HepG2 (cell line): Measurements from ENCODE around the gene SMAD1. TPM values are rescaled to one million over a fixed set of nuclear protein-coding genes. Genes with fewer than 3 reads are reported as not detected.

Experiments
- ATAC-seq: fragments of 200-7000 bp; cut with Tn5 transposase; 3 replicates; pipeline ENCODE4 v1.9.1; 2020; ENCODE audit warnings: mild to moderate bottlenecking, moderate library complexity
- BruUV-seq: library from RNA; stranded (reverse); fragments of 400-500 nt; replicated peaks from 2 replicates; lab custom pipeline; 2021; lab: Mats Ljungman, UMichigan
- CTCF ChIA-PET: fragments of 300-600 bp; formaldehyde crosslinking; extraction: SDS; loops from one replicate; lab custom pipeline; 2021; ENCODE audit warnings: low total read pairs, inconsistent platforms, low intra/inter-chr PET ratio; lab: Yijun Ruan, JAX
- POLR2A ChIA-PET: fragments of 350-600 bp; sonication (Branson Sonifier 250); formaldehyde crosslinking; loops from one replicate; lab custom pipeline; 2020; ENCODE audit warnings: antibody characterized with exemption, inconsistent platforms; lab: Yijun Ruan, JAX
- DNase-seq: peaks from one replicate; pipeline ENCODE4 v3.0.0-alpha.2; 2015; ENCODE audit warnings: low spot score
- FAIRE-seq: peaks from 3 replicates; lab custom pipeline; 2011; peaks lifted over from hg19 to GRCh38; lab: Jason Lieb, UNC
- H2AFZ ChIP-seq: one replicate; pipeline ENCODE4 v1.6.1; 2011; ENCODE audit warnings: low read length, inconsistent platforms
- H3K27ac ChIP-seq: fragments of 300-600 bp; 3 replicates; pipeline ENCODE4 v1.8.0; 2011; ENCODE audit warnings: mixed run types, mild to moderate bottlenecking, mixed read lengths, low read length, inconsistent platforms; ENCODE audit not compliant: insufficient read depth; ENCODE audit errors: extremely low read length
- H3K27me3 ChIP-seq, 2 experiments: fragments of 200-600 bp in 1 of 2; 2 replicates in 1 of 2; 3 replicates in 1 of 2; pipeline versions ENCODE4 v1.6.0 to v1.8.0; 2011; ENCODE audit warnings: low read length in 2 of 2, mild to moderate bottlenecking in 2 of 2, moderate library complexity in 2 of 2, inconsistent platforms in 1 of 2; ENCODE audit not compliant: insufficient read depth in 2 of 2, control insufficient read depth in 1 of 2
- H3K36me3 ChIP-seq, 2 experiments: fragments of 200-600 bp in 1 of 2; replicated peaks in 1 of 2; 2 replicates in 1 of 2; 3 replicates in 1 of 2; pipeline versions ENCODE4 v1.5.1 to v1.8.0; 2011; ENCODE audit warnings: low read length in 2 of 2, inconsistent platforms in 1 of 2; ENCODE audit not compliant: insufficient read depth in 2 of 2, control insufficient read depth in 1 of 2
- H3K4me1 ChIP-seq: 2 replicates; pipeline ENCODE4 v1.5.1; 2012; ENCODE audit warnings: low read length, inconsistent platforms; ENCODE audit not compliant: insufficient read depth
- H3K4me2 ChIP-seq: 2 replicates; pipeline ENCODE4 v1.6.0; 2011; ENCODE audit warnings: low read depth, low read length, inconsistent platforms
- H3K4me3 ChIP-seq, 3 experiments: fragments of 200-600 bp in 1 of 3; sonication (generic), shearing (Covaris generic) in 1 of 3; replicated peaks in 1 of 3; 2 replicates each; pipeline ENCODE4 v1.5.1; 2011 to 2016; ENCODE audit warnings: low read length in 3 of 3, inconsistent platforms in 2 of 3, low read depth in 2 of 3, mild to moderate bottlenecking in 2 of 3, control low read depth in 1 of 3, mixed read lengths in 1 of 3; ENCODE audit not compliant: insufficient read depth in 1 of 3
- H3K79me2 ChIP-seq: one replicate; pipeline ENCODE4 v1.6.1; 2011; ENCODE audit warnings: low read length, inconsistent platforms; ENCODE audit not compliant: insufficient read depth
- H3K9ac ChIP-seq: 2 replicates; pipeline ENCODE4 v1.6.0; 2011; ENCODE audit warnings: mild to moderate bottlenecking, low read depth, low read length, inconsistent platforms; ENCODE audit not compliant: insufficient read depth
- H3K9me3 ChIP-seq: 2 replicates; pipeline ENCODE4 v1.5.1; 2012; ENCODE audit warnings: mild to moderate bottlenecking, low read length
- H4K20me1 ChIP-seq: 2 replicates; pipeline ENCODE4 v1.6.0; 2011; ENCODE audit warnings: inconsistent platforms, mild to moderate bottlenecking, low read length, moderate library complexity; ENCODE audit not compliant: insufficient read depth
- ADNP ChIP-seq: sonication (generic); formaldehyde crosslinking; IDR thresholded peaks from 2 replicates; pipeline ENCODE4 v1.4.0; 2020; ENCODE audit warnings: missing genetic modification reagents
- FIP1L1 ChIP-seq: fragments of 200-400 bp; formaldehyde crosslinking; IDR thresholded peaks from 2 replicates; pipeline ENCODE4 v1.6.1; 2018; ENCODE audit warnings: low read depth, mild to moderate bottlenecking, low read length, moderate library complexity, borderline replicate concordance; ENCODE audit not compliant: insufficient read depth
- GPBP1L1 ChIP-seq: sonication (generic); formaldehyde crosslinking; IDR thresholded peaks from 2 replicates; pipeline ENCODE4 v1.5.0; 2020; ENCODE audit warnings: mild to moderate bottlenecking, missing genetic modification reagents
- HIC2 ChIP-seq: sonication (generic); formaldehyde crosslinking; IDR thresholded peaks from 2 replicates; pipeline ENCODE4 v1.9.0; 2022; ENCODE audit warnings: low read depth, missing genetic modification reagents
- NFATC3 ChIP-seq: sonication (generic); formaldehyde crosslinking; IDR thresholded peaks from 2 replicates; pipeline ENCODE4 v1.5.1; 2020; ENCODE audit warnings: mild to moderate bottlenecking, missing genetic modification reagents
- NFYB ChIP-seq: sonication (generic); formaldehyde crosslinking; IDR thresholded peaks from 2 replicates; pipeline ENCODE4 v1.4.0; 2020; ENCODE audit warnings: missing genetic modification reagents
- SKI ChIP-seq: fragments of 450-650 bp; IDR thresholded peaks from one replicate; pipeline ENCODE4 v1.6.1; 2018; ENCODE audit warnings: mild to moderate bottlenecking; ENCODE audit not compliant: partially characterized antibody
- ZMAT5 ChIP-seq: sonication (generic); formaldehyde crosslinking; IDR thresholded peaks from 2 replicates; pipeline ENCODE4 v1.5.0; 2020; ENCODE audit warnings: mild to moderate bottlenecking, low read depth, missing genetic modification reagents, borderline replicate concordance
- ZNF468 ChIP-seq: sonication (generic); formaldehyde crosslinking; IDR thresholded peaks from 2 replicates; pipeline ENCODE4 v1.8.0; 2022; ENCODE audit warnings: mild to moderate bottlenecking, moderate library complexity, missing genetic modification reagents
- ZNF501 ChIP-seq: sonication (generic); formaldehyde crosslinking; IDR thresholded peaks from 2 replicates; pipeline ENCODE4 v1.5.1; 2020; ENCODE audit warnings: mild to moderate bottlenecking, moderate library complexity, missing genetic modification reagents
- WGBS: methylation state at CpG from one replicate; pipeline ENCODE4 v1.1.6; 2017; ENCODE audit warnings: low lambda C conversion rate; 5-methylcytosine and 5-hydroxymethylcytosine counted together
- in situ Hi-C: cut with HindIII; loops from 2 replicates; pipeline ENCODE4 v1.10.0; 2017; ENCODE audit warnings: low pct_unique_long_range_greater_than_20kb; ENCODE audit not compliant: extremely low pct_ligation_motif_present
- intact Hi-C: fragments of 100-400 bp; cut with micrococcal nuclease; formaldehyde crosslinking; loops from one replicate; pipeline ENCODE4 v1.10.0; 2022; ENCODE audit not compliant: unreplicated experiment
- polyA plus RNA-seq, 8 experiments: library from polyadenylated mRNA; depleted of rRNA in 3 of 8; stranded (reverse) in 7 of 8; unstranded in 1 of 8; fragments of >200 nt; fragmentation: Illumina TruSeq in 4 of 8; extraction: Trizol in 4 of 8; gene quantifications; 2 replicates each; pipeline versions ENCODE4 v1.2.1 to v1.2.3, GENCODE V29; 2011 to 2016; ENCODE audit warnings: low read depth in 4 of 8, missing spikeins in 1 of 8, mixed read lengths in 1 of 8; ENCODE audit not compliant: insufficient read depth in 1 of 8
- total RNA-seq, 5 experiments: library from RNA; depleted of rRNA; stranded (reverse); fragments of >200 nt; fragmentation: Illumina TruSeq; extraction: Trizol; gene quantifications; 2 replicates each; pipeline ENCODE4 v1.2.3, GENCODE V29; 2016; ENCODE audit warnings: low read depth in 1 of 5
- TF ChIP-seq, protein P1 (sequence below): IDR thresholded peaks from 2 replicates; pipeline ENCODE4 v1.6.1; 2016; ENCODE audit warnings: mild to moderate bottlenecking, missing biosample characterization, missing genetic modification reagents
- TF ChIP-seq, protein P2 (sequence below), 2 experiments: IDR thresholded peaks; 2 replicates each; pipeline ENCODE4 v1.6.1; 2011 to 2012; ENCODE audit warnings: low read length in 2 of 2, borderline replicate concordance in 1 of 2, low read depth in 1 of 2, mild to moderate bottlenecking in 1 of 2, moderate library complexity in 1 of 2

Gene SMAD1
- total and polyA plus RNA-seq, 2 of the 13 experiments (the other 11 are each of a cell fraction or from before 2014, with no cell fraction given): 12.7 to 16.6 TPM

GRCh38 chr4:145521282-145521681 lies 39.6 kb downstream of the SMAD1 start:
- Histone ChIP-seq H3K79me2 (peaks cover 2% of the 10 kb centered on the region), H3K27me3 (no peaks in the 10 kb centered on the region), H3K4me3 (no peak overlapping the region), H4K20me1 (no peaks in the 10 kb centered on the region), H2AFZ (no peak overlapping the region), H3K36me3 (0 out of 5 replicates have a peak, but pooled peaks cover 0 to 4% of the 10 kb centered on the region in 2 experiments), H3K4me1 (no peaks in the 10 kb centered on the region), H3K4me2 (no peak overlapping the region), H3K27ac (no peak overlapping the region), H3K9ac (no peak overlapping the region), H3K9me3 (no peaks in the 10 kb centered on the region)
- FAIRE-seq (no peak), DNase-seq (no peak), ATAC-seq (no peak)
- no peak for TF ChIP-seq ZNF468 (CRISPR knock-in tag)
- no peak for TF ChIP-seq NFYB (CRISPR knock-in tag)
- TF ChIP-seq SKI: no peak
- TF ChIP-seq ZNF501 (CRISPR knock-in tag): no peak
- no peak for TF ChIP-seq HIC2
- no peak for TF ChIP-seq FIP1L1
- TF ChIP-seq NFATC3 (CRISPR knock-in tag): no peak
- TF ChIP-seq, protein P1, sequence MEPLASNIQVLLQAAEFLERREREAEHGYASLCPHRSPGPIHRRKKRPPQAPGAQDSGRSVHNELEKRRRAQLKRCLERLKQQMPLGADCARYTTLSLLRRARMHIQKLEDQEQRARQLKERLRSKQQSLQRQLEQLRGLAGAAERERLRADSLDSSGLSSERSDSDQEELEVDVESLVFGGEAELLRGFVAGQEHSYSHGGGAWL (CRISPR knock-in tag): no peak
- TF ChIP-seq ADNP: no peak
- TF ChIP-seq GPBP1L1 (CRISPR knock-in tag): no peak
- TF ChIP-seq, protein P2, sequence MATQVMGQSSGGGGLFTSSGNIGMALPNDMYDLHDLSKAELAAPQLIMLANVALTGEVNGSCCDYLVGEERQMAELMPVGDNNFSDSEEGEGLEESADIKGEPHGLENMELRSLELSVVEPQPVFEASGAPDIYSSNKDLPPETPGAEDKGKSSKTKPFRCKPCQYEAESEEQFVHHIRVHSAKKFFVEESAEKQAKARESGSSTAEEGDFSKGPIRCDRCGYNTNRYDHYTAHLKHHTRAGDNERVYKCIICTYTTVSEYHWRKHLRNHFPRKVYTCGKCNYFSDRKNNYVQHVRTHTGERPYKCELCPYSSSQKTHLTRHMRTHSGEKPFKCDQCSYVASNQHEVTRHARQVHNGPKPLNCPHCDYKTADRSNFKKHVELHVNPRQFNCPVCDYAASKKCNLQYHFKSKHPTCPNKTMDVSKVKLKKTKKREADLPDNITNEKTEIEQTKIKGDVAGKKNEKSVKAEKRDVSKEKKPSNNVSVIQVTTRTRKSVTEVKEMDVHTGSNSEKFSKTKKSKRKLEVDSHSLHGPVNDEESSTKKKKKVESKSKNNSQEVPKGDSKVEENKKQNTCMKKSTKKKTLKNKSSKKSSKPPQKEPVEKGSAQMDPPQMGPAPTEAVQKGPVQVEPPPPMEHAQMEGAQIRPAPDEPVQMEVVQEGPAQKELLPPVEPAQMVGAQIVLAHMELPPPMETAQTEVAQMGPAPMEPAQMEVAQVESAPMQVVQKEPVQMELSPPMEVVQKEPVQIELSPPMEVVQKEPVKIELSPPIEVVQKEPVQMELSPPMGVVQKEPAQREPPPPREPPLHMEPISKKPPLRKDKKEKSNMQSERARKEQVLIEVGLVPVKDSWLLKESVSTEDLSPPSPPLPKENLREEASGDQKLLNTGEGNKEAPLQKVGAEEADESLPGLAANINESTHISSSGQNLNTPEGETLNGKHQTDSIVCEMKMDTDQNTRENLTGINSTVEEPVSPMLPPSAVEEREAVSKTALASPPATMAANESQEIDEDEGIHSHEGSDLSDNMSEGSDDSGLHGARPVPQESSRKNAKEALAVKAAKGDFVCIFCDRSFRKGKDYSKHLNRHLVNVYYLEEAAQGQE (IDR thresholded peaks at IDR 0.05; ENCODE audit: borderline replicate concordance in 1 of 2, low read depth in 1 of 2, low read length in 2 of 2): no peak
- no peak for TF ChIP-seq ZMAT5
- CTCF ChIA-PET: no interaction called here
- 95% methylated on average over 2 of the region's 2 CpGs for WGBS
- POLR2A ChIA-PET: no interaction called here
- BruUV-seq: no TSS peak
- in situ Hi-C loops (no loop called here), intact Hi-C loops (no loop called here)
